ENCODE data around the gene ZNF213. TPM values are rescaled to one million over a fixed set of nuclear protein-coding genes. Genes with fewer than 3 reads are reported as not detected.

Gene ZNF213
- total and polyA plus RNA-seq, 2 donors from 2014 or later, result 5.6 to 12.5 TPM

DNA sequence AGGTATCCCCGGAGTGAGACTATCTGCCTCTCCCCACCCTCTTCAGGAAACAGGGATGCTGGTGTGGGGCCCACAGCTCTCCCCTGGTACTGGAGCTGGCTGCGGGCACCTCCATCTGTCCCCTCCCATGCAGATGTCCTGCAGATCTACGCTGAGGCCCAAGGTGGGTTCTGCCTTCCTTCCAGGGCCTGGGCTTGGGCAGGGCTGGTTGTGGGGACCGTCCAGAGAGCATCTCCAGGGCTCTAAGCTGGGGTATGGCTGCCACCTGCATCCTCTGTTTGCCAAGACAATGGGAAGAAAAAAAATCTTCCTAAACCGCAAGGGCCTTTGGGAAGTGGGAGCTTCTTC is 12.9 kb downstream of the ZNF213 start:
- FAIRE-seq (no peak), DNase-seq (peak in 1 of 5 donors; percentile 56)
- Histone ChIP-seq H3K27ac (ENCODE audit: low read depth in 2 of 2, low read length in 2 of 2) (no peak overlapping the region), H3K4me3 (ENCODE audit: low read length in 3 of 3) (no peak overlapping the region), H3K27me3 (ENCODE audit: control insufficient read depth, insufficient read depth, low read length) (no peaks in the 10 kb centered on the region), H3K9ac (ENCODE audit: low read length in 3 of 3) (no peak overlapping the region), H3K4me1 (ENCODE audit: control insufficient read depth in 2 of 3, insufficient read depth in 2 of 3, low read depth in 1 of 3, low read length in 3 of 3) (peaks cover 0 to 9% (median 3%) of the 10 kb centered on the region in 3 donors), H3K36me3 (ENCODE audit: control insufficient read depth in 2 of 3, insufficient read depth in 3 of 3, low read length in 3 of 3) (no peaks in the 10 kb centered on the region), H3K9me3 (ENCODE audit: control insufficient read depth in 2 of 3, insufficient read depth in 1 of 3, low read length in 3 of 3) (no peaks in the 10 kb centered on the region)
- TF ChIP-seq, protein P1, sequence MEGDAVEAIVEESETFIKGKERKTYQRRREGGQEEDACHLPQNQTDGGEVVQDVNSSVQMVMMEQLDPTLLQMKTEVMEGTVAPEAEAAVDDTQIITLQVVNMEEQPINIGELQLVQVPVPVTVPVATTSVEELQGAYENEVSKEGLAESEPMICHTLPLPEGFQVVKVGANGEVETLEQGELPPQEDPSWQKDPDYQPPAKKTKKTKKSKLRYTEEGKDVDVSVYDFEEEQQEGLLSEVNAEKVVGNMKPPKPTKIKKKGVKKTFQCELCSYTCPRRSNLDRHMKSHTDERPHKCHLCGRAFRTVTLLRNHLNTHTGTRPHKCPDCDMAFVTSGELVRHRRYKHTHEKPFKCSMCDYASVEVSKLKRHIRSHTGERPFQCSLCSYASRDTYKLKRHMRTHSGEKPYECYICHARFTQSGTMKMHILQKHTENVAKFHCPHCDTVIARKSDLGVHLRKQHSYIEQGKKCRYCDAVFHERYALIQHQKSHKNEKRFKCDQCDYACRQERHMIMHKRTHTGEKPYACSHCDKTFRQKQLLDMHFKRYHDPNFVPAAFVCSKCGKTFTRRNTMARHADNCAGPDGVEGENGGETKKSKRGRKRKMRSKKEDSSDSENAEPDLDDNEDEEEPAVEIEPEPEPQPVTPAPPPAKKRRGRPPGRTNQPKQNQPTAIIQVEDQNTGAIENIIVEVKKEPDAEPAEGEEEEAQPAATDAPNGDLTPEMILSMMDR (IDR thresholded peaks at IDR 0.05; ENCODE audit: borderline replicate concordance, extremely low read depth, insufficient read depth), result no peak
- intact Hi-C loops (cut with DNase I), result no loop called here

GRCh38 chr16:3148256-3149192 is 13.7 kb downstream of the ZNF213 start:
- Histone ChIP-seq H3K36me3 (ENCODE audit: control insufficient read depth in 2 of 3, insufficient read depth in 3 of 3, low read length in 3 of 3) (no peaks in the 10 kb centered on the region), H3K4me1 (ENCODE audit: control insufficient read depth in 2 of 3, insufficient read depth in 2 of 3, low read depth in 1 of 3, low read length in 3 of 3) (peaks cover 0 to 7% (median 3%) of the 10 kb centered on the region in 3 donors), H3K9ac (ENCODE audit: low read length in 3 of 3) (no peak overlapping the region), H3K27ac (ENCODE audit: low read depth in 2 of 2, low read length in 2 of 2) (no peak overlapping the region), H3K27me3 (ENCODE audit: control insufficient read depth, insufficient read depth, low read length) (no peaks in the 10 kb centered on the region), H3K4me3 (ENCODE audit: low read length in 3 of 3) (no peak overlapping the region), H3K9me3 (ENCODE audit: control insufficient read depth in 2 of 3, insufficient read depth in 1 of 3, low read length in 3 of 3) (no peaks in the 10 kb centered on the region)
- peak in 1 of 5 donors; percentile 51 for DNase-seq
- FAIRE-seq, result no peak
- TF ChIP-seq, protein P1 (IDR thresholded peaks at IDR 0.05; ENCODE audit: borderline replicate concordance, extremely low read depth, insufficient read depth), result no peak
- intact Hi-C loops (cut with DNase I), result no loop called here

DNA sequence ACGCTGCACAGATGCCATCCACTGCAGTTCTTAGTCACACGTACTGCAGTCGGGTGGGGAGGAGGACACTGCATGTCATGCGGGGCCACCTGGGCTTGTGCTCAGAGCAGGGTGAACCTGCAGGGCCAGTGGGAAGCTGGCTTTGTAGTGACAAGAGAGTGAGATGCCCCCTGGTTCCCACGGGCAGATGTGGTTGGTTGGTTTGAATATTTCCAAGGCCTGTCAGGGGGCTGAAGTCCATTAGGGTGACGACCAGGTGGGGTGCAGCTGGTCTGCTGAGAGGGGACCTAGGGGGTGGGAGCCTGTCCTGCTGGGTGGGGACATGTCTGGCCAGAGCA is 14.3 kb downstream of the ZNF213 start:
- DNase-seq (peak in 1 of 5 donors; percentile 77), FAIRE-seq (no peak)
- H3K4me1 ChIP-seq (ENCODE audit: control insufficient read depth in 2 of 3, insufficient read depth in 2 of 3, low read depth in 1 of 3, low read length in 3 of 3), result peaks cover 0 to 7% (median 3%) of the 10 kb centered on the region in 3 donors
- TF ChIP-seq, protein P1 (IDR thresholded peaks at IDR 0.05; ENCODE audit: borderline replicate concordance, extremely low read depth, insufficient read depth), result no peak
- intact Hi-C loops (cut with DNase I), result no loop called here
- no peaks in the 10 kb centered on the region for H3K9me3 ChIP-seq (ENCODE audit: control insufficient read depth in 2 of 3, insufficient read depth in 1 of 3, low read length in 3 of 3)
- H3K9ac ChIP-seq (ENCODE audit: low read length in 3 of 3), result no peak overlapping the region
- H3K27me3 ChIP-seq (ENCODE audit: control insufficient read depth, insufficient read depth, low read length), result no peaks in the 10 kb centered on the region
- H3K4me3 ChIP-seq (ENCODE audit: low read length in 3 of 3), result peak overlapping the region in 1 of 3 donors; percentile 85
- no peak overlapping the region for H3K27ac ChIP-seq (ENCODE audit: low read depth in 2 of 2, low read length in 2 of 2)
- H3K36me3 ChIP-seq (ENCODE audit: control insufficient read depth in 2 of 3, insufficient read depth in 3 of 3, low read length in 3 of 3), result no peaks in the 10 kb centered on the region

Measured in kidney (tissue), 14 donors.